SK-N-SH (cell line): Measurements from ENCODE around the gene ZFYVE19. TPM values are rescaled to one million over a fixed set of nuclear protein-coding genes. Genes with fewer than 3 reads are reported as not detected.

Experiments used
- CTCF ChIA-PET: fragments of 300-600, 350-600 bp; formaldehyde crosslinking; extraction: SDS; loops from one replicate; lab custom pipeline; 2021; lab: Yijun Ruan, JAX
- POLR2A ChIA-PET: fragments of 350-600 bp; sonication (Branson Sonifier 250); formaldehyde crosslinking; extraction: SDS; loops from one replicate; lab custom pipeline; 2020; ENCODE audit warnings: antibody characterized with exemption, inconsistent platforms; lab: Yijun Ruan, JAX
- DNase-seq: peaks from one replicate; pipeline ENCODE4 v3.0.0; 2012
- H2AFZ ChIP-seq: fragments of 200-600 bp; sonication (generic); 2 replicates; pipeline ENCODE4 v1.8.1; 2016; ENCODE audit warnings: antibody characterized with exemption, mild to moderate bottlenecking, low read depth
- H3F3A ChIP-seq: fragments of 200-600 bp; sonication (generic); replicated peaks from 2 replicates; pipeline ENCODE3; 2016; ENCODE audit warnings: antibody characterized with exemption, mild to moderate bottlenecking; ENCODE audit not compliant: insufficient read depth
- H3K27ac ChIP-seq, 2 experiments: fragments of 200-500 bp in 1 of 2; fragments of 200-600 bp in 1 of 2; sonication (Bioruptor generic) in 1 of 2; sonication (generic), shearing (Covaris generic) in 1 of 2; 2 replicates each; pipeline versions ENCODE4 v1.5.1 to v1.6.1; 2014 to 2016; ENCODE audit warnings: low read depth in 2 of 2, inconsistent platforms in 1 of 2, low read length in 1 of 2, mild to moderate bottlenecking in 1 of 2, mixed read lengths in 1 of 2
- H3K27me3 ChIP-seq: fragments of 200-600 bp; sonication (generic), shearing (Covaris generic); 2 replicates; pipeline ENCODE4 v1.6.1; 2016; ENCODE audit warnings: mixed run types; ENCODE audit not compliant: insufficient read depth
- H3K36me3 ChIP-seq, 2 experiments: fragments of 200-500 bp in 1 of 2; fragments of 200-600 bp in 1 of 2; sonication (Bioruptor generic) in 1 of 2; sonication (generic) in 1 of 2; replicated peaks in 1 of 2; 2 replicates each; pipeline versions ENCODE3 to v1.5.1; 2014 to 2016; ENCODE audit warnings: low read length in 1 of 2, mild to moderate bottlenecking in 1 of 2; ENCODE audit not compliant: insufficient read depth in 2 of 2, control insufficient read depth in 1 of 2
- H3K4me1 ChIP-seq, 2 experiments: fragments of 200-500 bp in 1 of 2; fragments of 200-600 bp in 1 of 2; sonication (Bioruptor generic) in 1 of 2; sonication (generic), shearing (Covaris generic) in 1 of 2; 2 replicates each; pipeline versions ENCODE4 v1.5.1 to v1.6.1; 2014 to 2016; ENCODE audit warnings: low read depth in 1 of 2, low read length in 1 of 2, mixed run types in 1 of 2; ENCODE audit not compliant: insufficient read depth in 2 of 2, control insufficient read depth in 1 of 2
- H3K4me2 ChIP-seq: fragments of 200-600 bp; sonication (generic), shearing (Covaris generic); 2 replicates; pipeline ENCODE4 v1.6.1; 2017; ENCODE audit warnings: mixed run types
- H3K4me3 ChIP-seq, 2 experiments: fragments of 200-500 bp in 1 of 2; fragments of 200-600 bp in 1 of 2; sonication (Bioruptor generic) in 1 of 2; sonication (generic), shearing (Covaris generic) in 1 of 2; 2 replicates each; pipeline versions ENCODE4 v1.5.1 to v1.8.1; 2014 to 2016; ENCODE audit warnings: low read depth in 2 of 2, inconsistent platforms in 1 of 2, low read length in 1 of 2, mild to moderate bottlenecking in 1 of 2, mixed read lengths in 1 of 2, moderate library complexity in 1 of 2
- H3K79me2 ChIP-seq: fragments of 200-600 bp; sonication (generic); 2 replicates; pipeline ENCODE4 v1.8.1; 2017; ENCODE audit warnings: mild to moderate bottlenecking; ENCODE audit not compliant: insufficient read depth
- H3K9ac ChIP-seq: fragments of 200-600 bp; sonication (generic); 2 replicates; pipeline ENCODE4 v1.6.1; 2017; ENCODE audit warnings: mixed run types
- H3K9me2 ChIP-seq: fragments of 200-600 bp; sonication (generic); 2 replicates; pipeline ENCODE4 v1.6.1; 2017; ENCODE audit warnings: mixed run types
- H3K9me3 ChIP-seq: fragments of 200-600 bp; sonication (generic); 2 replicates; pipeline ENCODE4 v1.6.1; 2017; ENCODE audit warnings: mixed run types, mild to moderate bottlenecking, moderate library complexity
- H4K20me1 ChIP-seq: fragments of 200-600 bp; sonication (generic); 2 replicates; pipeline ENCODE4 v1.6.1; 2017; ENCODE audit warnings: mild to moderate bottlenecking, mixed run types; ENCODE audit not compliant: insufficient read depth
- CTCF ChIP-seq: fragments of 200-600 bp; sonication (generic); IDR thresholded peaks from 2 replicates; pipeline ENCODE4 v1.6.1; 2017; ENCODE audit warnings: antibody characterized with exemption, mild to moderate bottlenecking, moderate library complexity
- EZH2phosphoT487 ChIP-seq: fragments of 200-600 bp; sonication (generic); IDR thresholded peaks from 2 replicates; pipeline ENCODE4 v1.6.1; 2017; ENCODE audit warnings: low read depth, mixed run types, mild to moderate bottlenecking, antibody characterized with exemption, moderate library complexity, borderline replicate concordance
- FOXJ3 ChIP-seq: sonication (generic); formaldehyde crosslinking; IDR thresholded peaks from 2 replicates; pipeline ENCODE4 v1.5.1; 2020; ENCODE audit warnings: mild to moderate bottlenecking, missing genetic modification reagents
- FOXM1 ChIP-seq: IDR thresholded peaks from 2 replicates; pipeline ENCODE4 v1.4.0; 2012; ENCODE audit warnings: low read depth, mild to moderate bottlenecking
- GATA2 ChIP-seq: sonication (generic); formaldehyde crosslinking; IDR thresholded peaks from 2 replicates; pipeline ENCODE4 v1.5.0; 2020; ENCODE audit warnings: mild to moderate bottlenecking, missing genetic modification reagents
- MXI1 ChIP-seq: IDR thresholded peaks from 2 replicates; pipeline ENCODE4 v1.6.1; 2012; ENCODE audit warnings: mild to moderate bottlenecking, low read depth, low read length, improper control_type of control experiment
- NRF1 ChIP-seq: IDR thresholded peaks from 2 replicates; pipeline ENCODE4 v1.6.1; 2012; ENCODE audit warnings: low read depth, mild to moderate bottlenecking, low read length
- TAF1 ChIP-seq: IDR thresholded peaks from 2 replicates; pipeline ENCODE4 v1.6.1; 2012; ENCODE audit warnings: low read depth, mild to moderate bottlenecking, low read length, moderate library complexity, borderline replicate concordance
- WGBS: methylation state at CpG from one replicate; pipeline ENCODE4 v1.1.6; 2017; ENCODE audit warnings: low lambda C conversion rate; 5-methylcytosine and 5-hydroxymethylcytosine counted together
- polyA plus RNA-seq, 3 experiments: library from polyadenylated mRNA; depleted of rRNA; stranded (reverse); fragments of >200 nt; gene quantifications; 2 replicates each; pipeline ENCODE4 v1.2.3, GENCODE V29; 2012
- TF ChIP-seq, protein P1 (sequence below): IDR thresholded peaks from 2 replicates; pipeline ENCODE4 v1.4.0; 2012; ENCODE audit warnings: low read depth, borderline replicate concordance

Gene ZFYVE19
- polyA plus RNA-seq, 1 of the 3 experiments (the other 2 are of a cell fraction), result 35.5 TPM

- TF ChIP-seq EZH2phosphoT487, result no peak
- TF ChIP-seq CTCF, result no peak
Measured at GRCh38 chr15:40803688-40804087, 3.2 kb upstream of the ZFYVE19 start (continued).

GRCh38 chr15:40806672-40807027 lies 239 bp upstream of the ZFYVE19 start:
- Histone ChIP-seq H3K9me3 (no peaks in the 10 kb centered on the region), H3K27me3 (no peaks in the 10 kb centered on the region), H3K4me1 (peaks cover 4 to 15% of the 10 kb centered on the region in 2 experiments; a peak in 1 of 4 replicates), H3K79me2 (peaks cover 70% of the 10 kb centered on the region), H3K9me2 (no peaks in the 10 kb centered on the region), H3K4me2 (peak overlapping the region; percentile 96), H3K9ac (peak overlapping the region; percentile 82), H4K20me1 (no peaks in the 10 kb centered on the region), H3K4me3 (peak overlapping the region; percentile 94 to 98), H3K27ac (peak overlapping the region; percentile 75 to 95; a peak in 3 of 4 replicates), H3F3A (no peaks in the 10 kb centered on the region), H3K36me3 (peaks cover 18 to 21% of the 10 kb centered on the region in 2 experiments), H2AFZ (peak overlapping the region; percentile 99)
- 0% methylated on average over 2 of the region's 2 CpGs for WGBS
- peak; percentile 30 for DNase-seq
- no peak for TF ChIP-seq FOXJ3 (CRISPR knock-in tag)
- TF ChIP-seq MXI1, result peak; percentile 56; the same call in 1 of the 2 replicates
- 0 out of 2 replicates have a peak, but pooled peaks have one; percentile 0 for TF ChIP-seq TAF1
- TF ChIP-seq GATA2, result no peak
- no peak for TF ChIP-seq NRF1
- no peak for TF ChIP-seq CTCF
- TF ChIP-seq, protein P1, sequence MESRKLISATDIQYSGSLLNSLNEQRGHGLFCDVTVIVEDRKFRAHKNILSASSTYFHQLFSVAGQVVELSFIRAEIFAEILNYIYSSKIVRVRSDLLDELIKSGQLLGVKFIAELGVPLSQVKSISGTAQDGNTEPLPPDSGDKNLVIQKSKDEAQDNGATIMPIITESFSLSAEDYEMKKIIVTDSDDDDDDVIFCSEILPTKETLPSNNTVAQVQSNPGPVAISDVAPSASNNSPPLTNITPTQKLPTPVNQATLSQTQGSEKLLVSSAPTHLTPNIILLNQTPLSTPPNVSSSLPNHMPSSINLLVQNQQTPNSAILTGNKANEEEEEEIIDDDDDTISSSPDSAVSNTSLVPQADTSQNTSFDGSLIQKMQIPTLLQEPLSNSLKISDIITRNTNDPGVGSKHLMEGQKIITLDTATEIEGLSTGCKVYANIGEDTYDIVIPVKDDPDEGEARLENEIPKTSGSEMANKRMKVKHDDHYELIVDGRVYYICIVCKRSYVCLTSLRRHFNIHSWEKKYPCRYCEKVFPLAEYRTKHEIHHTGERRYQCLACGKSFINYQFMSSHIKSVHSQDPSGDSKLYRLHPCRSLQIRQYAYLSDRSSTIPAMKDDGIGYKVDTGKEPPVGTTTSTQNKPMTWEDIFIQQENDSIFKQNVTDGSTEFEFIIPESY, result no peak
- no peak for TF ChIP-seq FOXM1
- CTCF ChIA-PET, result interaction anchor here (1.0 to 2.9 kb wide), 3 partner anchors 60 to 97 kb away, joined by 3 to 11 read pairs (median 6); no protein-coding TSS in a partner anchor
- POLR2A ChIA-PET, result interaction anchor here (0.6 to 1.1 kb wide), 2 partner anchors 88 to 485 kb away, joined by 3 read pairs; partner anchors contain the start of gene VPS18
